H1 (cell line): ENCODE data around the gene UMODL1. TPM values are rescaled to one million over a fixed set of nuclear protein-coding genes. Genes with fewer than 3 reads are reported as not detected.

Experiments used
- HDAC2 ChIP-seq, 2 experiments: fragments of 300-600 bp in 1 of 2; sonication (generic) in 1 of 2; IDR thresholded peaks; 2 replicates each; pipeline ENCODE4 v1.6.1; 2011 to 2012; ENCODE audit warnings: low read depth in 2 of 2, low read length in 2 of 2, mild to moderate bottlenecking in 2 of 2, moderate library complexity in 2 of 2, borderline replicate concordance in 1 of 2, inconsistent platforms in 1 of 2
- NRF1 ChIP-seq: IDR thresholded peaks from 2 replicates; pipeline ENCODE4 v1.6.1; 2011; ENCODE audit warnings: mild to moderate bottlenecking, low read depth, low read length, improper control_type of control experiment
- polyA plus RNA-seq, 7 experiments: library from polyadenylated mRNA; depleted of rRNA in 3 of 7; stranded (reverse) in 5 of 7; unstranded in 2 of 7; fragments of >200 nt in 5 of 7; fragments of 200-250 nt in 2 of 7; gene quantifications; 1 replicate in 5 of 7; 2 replicates in 1 of 7; 4 replicates in 1 of 7; pipeline versions ENCODE4 v1.2.1 to v1.2.3, GENCODE V29; 2011 to 2013; ENCODE audit warnings: missing spikeins in 2 of 7, mixed read lengths in 2 of 7
- total RNA-seq: library from RNA; stranded (reverse); fragmentation: NEBNext Ultra II Directional; extraction: Animal tissue kit (Norgen Biotek cat#: 25700); gene quantifications from 2 replicates; pipeline ENCODE4 v1.2.1, GENCODE V29; 2021

The UMODL1 gene
- total and polyA plus RNA-seq, 2 of the 8 experiments (the other 6 are each of a cell fraction or from before 2014, with no cell fraction given) = not detected

DNA sequence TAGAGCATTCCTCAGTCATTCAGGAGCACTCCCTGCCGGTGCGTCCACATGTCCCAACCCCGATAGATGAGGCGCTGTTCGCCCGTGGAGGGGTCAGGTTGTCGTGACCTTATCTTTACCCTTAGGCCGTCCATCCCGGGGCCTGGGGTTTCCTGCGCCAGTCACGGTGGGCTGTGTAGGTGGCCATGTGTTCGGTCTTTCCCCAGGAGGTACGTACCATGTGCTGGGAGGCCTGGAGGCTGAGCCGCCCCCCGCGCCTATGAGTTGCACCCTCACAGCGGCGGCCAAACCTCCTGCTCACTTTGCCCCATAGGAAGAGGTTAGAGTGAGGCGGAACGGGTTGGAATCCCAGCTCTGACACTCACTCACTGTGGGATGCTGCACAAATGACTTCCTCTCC, 35.3 kb downstream of the UMODL1 start (continued):
- no peak for TF ChIP-seq HDAC2 (IDR thresholded peaks at IDR 0.05; ENCODE audit: borderline replicate concordance in 1 of 2, low read depth in 2 of 2, low read length in 2 of 2)
- no peak for TF ChIP-seq NRF1
